Uterine smooth muscle cell (primary cell): ENCODE measurements around the gene SCT. TPM values are rescaled to one million over a fixed set of nuclear protein-coding genes. Genes with fewer than 3 reads are reported as not detected.

Experiments
- total RNA-seq: library from RNA; depleted of rRNA; stranded (reverse); fragments of >200 nt; gene quantifications from 2 replicates; pipeline ENCODE4 v1.2.3, GENCODE V29; 2014

Gene SCT
- total RNA-seq, result not detected in 2 replicates

GRCh38 chr11:626475-627307, at the start of gene SCT:
SCT (minus strand) TSS chr11:627181; CDS start chr11:627143, 38 bp downstream.

GRCh38 chr11:636511-637332, 9.7 kb upstream of the SCT start, which contains the start of gene DRD4:
DRD4 (plus strand) TSS chr11:637269; CDS start chr11:637305, 36 bp downstream.

GRCh38 chr11:624705-625635, 2.0 kb downstream of the SCT start, which contains the start of gene CDHR5:
CDHR5 (minus strand) TSS chr11:624955; CDS start chr11:624902, 53 bp downstream.

GRCh38 chr11:615504-616319, 11.3 kb downstream of the SCT start, which contains the start of gene IRF7:
IRF7 (minus strand) TSS chr11:615950; CDS start chr11:615364, 586 bp downstream.

Other genes starting within 250 kb of the SCT start
- gene PKP3, start 233.0 kb downstream of the SCT start, total RNA-seq, result 0.66 and 0.87 TPM in 2 replicates
- gene SIGIRR, start 212.2 kb downstream of the SCT start, total RNA-seq, result 6.0 and 8.2 TPM in 2 replicates
- gene ANO9, start 185.2 kb downstream of the SCT start, total RNA-seq, result not detected in 2 replicates
- 46.3 and 58.1 TPM in 2 replicates for gene PTDSS2, start 176.9 kb downstream of the SCT start, total RNA-seq
- gene RNH1, start 119.9 kb downstream of the SCT start, total RNA-seq, result 402 and 468 TPM in 2 replicates
- 51.5 and 91.3 TPM in 2 replicates for gene HRAS, start 91.6 kb downstream of the SCT start, total RNA-seq
- gene LRRC56, start 89.7 kb downstream of the SCT start, total RNA-seq, result 0.62 and 0.77 TPM in 2 replicates
- 0.11 and 0.62 TPM in 2 replicates for gene LMNTD2, start 66.4 kb downstream of the SCT start, total RNA-seq
- 4.3 and 6.7 TPM in 2 replicates for gene RASSF7, start 66.2 kb downstream of the SCT start, total RNA-seq
- gene PHRF1, start 50.7 kb downstream of the SCT start, total RNA-seq, result 33.1 and 38.7 TPM in 2 replicates
- 4.5 and 7.4 TPM in 2 replicates for gene IRF7, start 11.2 kb downstream of the SCT start, total RNA-seq
- not detected in 2 replicates for gene CDHR5, start 2.2 kb downstream of the SCT start, total RNA-seq
- gene DRD4, start 10.1 kb upstream of the SCT start, total RNA-seq, result 0.11 TPM in 1 of 2 replicates, not detected in the other
- 19.9 and 31.0 TPM in 2 replicates for gene DEAF1, start 68.0 kb upstream of the SCT start, total RNA-seq
- gene TMEM80, start 68.6 kb upstream of the SCT start, total RNA-seq, result 9.9 and 10.5 TPM in 2 replicates
- 28.1 and 39.4 TPM in 2 replicates for gene EPS8L2, start 79.0 kb upstream of the SCT start, total RNA-seq
- gene TALDO1, start 120.3 kb upstream of the SCT start, total RNA-seq, result 117 and 152 TPM in 2 replicates
- gene GATD1, start 150.3 kb upstream of the SCT start, total RNA-seq, result 28.3 and 31.2 TPM in 2 replicates
- gene CEND1, start 162.9 kb upstream of the SCT start, total RNA-seq, result 1.00 TPM in 2 replicates
- 14.0 and 23.4 TPM in 2 replicates for gene SLC25A22, start 171.1 kb upstream of the SCT start, total RNA-seq
- gene PIDD1, start 178.1 kb upstream of the SCT start, total RNA-seq, result 11.0 and 11.4 TPM in 2 replicates
- 143 and 152 TPM in 2 replicates for gene RPLP2, start 182.8 kb upstream of the SCT start, total RNA-seq
- gene PNPLA2, start 191.7 kb upstream of the SCT start, total RNA-seq, result 19.1 and 24.9 TPM in 2 replicates
- 1.00 and 1.9 TPM in 2 replicates for gene CRACR2B, start 200.7 kb upstream of the SCT start, total RNA-seq
- gene CD151, start 205.8 kb upstream of the SCT start, total RNA-seq, result 655 and 749 TPM in 2 replicates
- 54.9 and 64.4 TPM in 2 replicates for gene POLR2L, start 215.3 kb upstream of the SCT start, total RNA-seq
- gene TSPAN4, start 215.7 kb upstream of the SCT start, total RNA-seq, result 133 and 160 TPM in 2 replicates